ENCODE results near the gene ENKD1.
"Not testable (repeated sequence)": the region's sequence is repeated elsewhere in the genome, so short reads cannot be mapped to it uniquely, and the experiment has no call there.

Gene ENKD1, protein sequence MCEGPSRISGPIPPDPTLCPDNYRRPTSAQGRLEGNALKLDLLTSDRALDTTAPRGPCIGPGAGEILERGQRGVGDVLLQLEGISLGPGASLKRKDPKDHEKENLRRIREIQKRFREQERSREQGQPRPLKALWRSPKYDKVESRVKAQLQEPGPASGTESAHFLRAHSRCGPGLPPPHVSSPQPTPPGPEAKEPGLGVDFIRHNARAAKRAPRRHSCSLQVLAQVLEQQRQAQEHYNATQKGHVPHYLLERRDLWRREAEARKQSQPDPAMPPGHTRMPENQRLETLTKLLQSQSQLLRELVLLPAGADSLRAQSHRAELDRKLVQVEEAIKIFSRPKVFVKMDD

GRCh38 chr16:67666559-67667452 is at the start of gene ENKD1, which contains the start of gene C16orf86:
Gene ENKD1, minus strand, starts transcription at chr16:67666750. Its CDS starts 308 bp downstream, at chr16:67666442.
Gene C16orf86, plus strand, starts transcription at chr16:67666814. Its CDS starts 157 bp downstream, at chr16:67666971.
- peak; percentile 86 for DNase-seq

GRCh38 chr16:67716097-67716496 is 49.5 kb upstream of the ENKD1 start:
- no peak for DNase-seq

DNA sequence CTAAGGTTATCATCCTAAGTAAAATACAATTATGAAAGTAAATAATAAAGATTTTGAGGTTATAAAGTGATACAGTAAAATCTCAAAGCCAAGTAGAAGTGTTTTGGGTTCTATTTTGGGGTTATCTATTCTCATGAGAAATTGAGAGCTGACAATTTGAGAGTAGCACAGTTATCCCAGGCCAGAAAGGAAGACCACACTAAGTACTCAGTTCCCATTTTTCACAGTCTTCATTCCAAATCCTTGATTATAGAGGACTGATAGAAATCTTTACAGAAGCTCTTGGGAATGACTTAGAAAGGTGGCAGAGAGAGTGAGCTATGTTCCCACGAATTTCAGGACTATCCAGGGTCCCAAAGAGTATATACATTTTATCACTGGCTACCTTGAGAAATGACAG is 48.0 kb upstream of the ENKD1 start:
- DNase-seq: no peak

- no peak for DNase-seq
Measured at GRCh38 chr16:67713647-67714273, 47.2 kb upstream of the ENKD1 start.

DNA sequence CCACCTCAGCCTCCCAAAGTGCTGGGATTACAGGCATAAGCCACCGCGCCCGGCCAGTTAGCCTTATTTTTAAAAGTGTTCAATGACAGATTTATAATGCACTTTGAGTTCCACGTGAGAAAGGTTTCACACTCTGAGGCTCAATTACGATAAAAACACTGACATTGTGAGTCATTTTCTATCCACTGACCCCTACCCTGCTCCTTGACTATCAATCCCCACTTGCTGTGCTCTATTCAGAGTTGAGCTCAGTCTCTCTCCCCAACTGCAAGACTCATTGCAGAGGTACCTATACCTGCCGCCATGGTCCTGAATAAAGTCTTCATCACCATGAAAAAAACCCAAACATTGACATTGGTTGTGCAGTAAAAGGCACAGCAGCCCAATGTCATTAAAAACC is 44.1 kb upstream of the ENKD1 start:
- DNase-seq: no peak

GRCh38 chr16:67709050-67709449 is 42.5 kb upstream of the ENKD1 start:
- DNase-seq: no peak

DNA sequence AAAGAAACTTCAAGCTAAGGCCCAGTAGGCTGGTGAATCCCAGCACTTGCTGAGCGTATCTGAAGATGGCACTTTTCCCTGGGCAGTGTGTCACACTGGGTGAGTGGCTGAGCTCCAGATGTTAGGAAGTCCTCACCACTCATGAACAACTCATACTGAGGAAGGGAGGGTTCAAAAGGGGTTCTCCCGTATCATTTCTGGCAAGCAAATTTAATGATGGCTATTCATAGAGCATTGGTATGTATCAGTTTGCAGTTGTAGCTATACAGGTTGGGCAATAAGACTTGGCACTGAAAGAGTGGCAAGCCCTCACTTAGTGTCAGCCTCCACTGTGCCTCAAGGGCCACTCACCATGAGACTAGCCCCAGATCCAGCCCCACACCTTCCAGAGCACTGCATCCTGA is 41.8 kb upstream of the ENKD1 start:
- no peak for DNase-seq

DNA sequence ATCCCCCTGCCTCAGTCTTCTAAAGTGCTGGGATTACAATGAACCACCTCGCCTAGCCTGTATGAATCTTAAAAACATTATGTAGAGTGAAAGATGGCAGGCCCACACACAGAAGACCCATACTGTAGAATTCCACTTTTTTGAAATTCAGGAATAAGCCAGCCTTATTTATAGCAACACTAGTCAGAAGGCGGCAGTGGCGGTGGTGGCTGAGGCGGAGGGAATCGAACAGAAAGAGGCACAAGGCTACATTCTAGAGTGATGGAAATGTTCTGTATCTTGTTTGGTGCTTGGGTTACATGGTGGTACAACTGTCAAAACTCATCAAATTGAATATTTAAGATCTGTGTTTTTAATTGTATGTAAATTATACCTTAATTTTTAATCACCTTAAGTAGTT is 41.2 kb upstream of the ENKD1 start:
- no peak for DNase-seq

DNA sequence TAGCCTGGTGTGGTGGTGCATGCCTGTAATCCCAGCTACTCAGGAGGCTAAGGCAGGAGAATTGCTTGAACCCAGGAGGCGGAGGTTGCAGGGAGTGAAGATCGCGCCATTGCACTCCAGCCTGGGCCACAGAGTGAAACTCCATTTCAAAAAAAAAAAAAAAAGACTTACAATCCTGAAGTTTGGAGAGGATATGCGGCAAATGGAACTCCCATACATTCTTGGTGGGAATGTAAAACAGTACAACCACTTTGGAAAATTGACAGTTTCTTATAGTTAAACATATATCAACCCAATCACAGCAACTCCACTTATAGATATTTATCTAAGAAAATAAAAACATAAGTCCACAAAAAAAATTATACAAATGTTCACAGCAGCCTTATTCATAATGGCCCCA is 40.7 kb upstream of the ENKD1 start:
- no peak for DNase-seq

- no peak for DNase-seq
Measured at GRCh38 chr16:67704110-67704509, 37.6 kb upstream of the ENKD1 start.

- DNase-seq: no peak
Measured at GRCh38 chr16:67703626-67704025, 37.1 kb upstream of the ENKD1 start.

- no peak for DNase-seq
Measured at GRCh38 chr16:67702130-67702529, 35.6 kb upstream of the ENKD1 start.

- DNase-seq: no peak
Measured at GRCh38 chr16:67701420-67701819, 34.9 kb upstream of the ENKD1 start.

- no peak for DNase-seq
Measured at GRCh38 chr16:67699265-67699664, 32.7 kb upstream of the ENKD1 start.

DNA sequence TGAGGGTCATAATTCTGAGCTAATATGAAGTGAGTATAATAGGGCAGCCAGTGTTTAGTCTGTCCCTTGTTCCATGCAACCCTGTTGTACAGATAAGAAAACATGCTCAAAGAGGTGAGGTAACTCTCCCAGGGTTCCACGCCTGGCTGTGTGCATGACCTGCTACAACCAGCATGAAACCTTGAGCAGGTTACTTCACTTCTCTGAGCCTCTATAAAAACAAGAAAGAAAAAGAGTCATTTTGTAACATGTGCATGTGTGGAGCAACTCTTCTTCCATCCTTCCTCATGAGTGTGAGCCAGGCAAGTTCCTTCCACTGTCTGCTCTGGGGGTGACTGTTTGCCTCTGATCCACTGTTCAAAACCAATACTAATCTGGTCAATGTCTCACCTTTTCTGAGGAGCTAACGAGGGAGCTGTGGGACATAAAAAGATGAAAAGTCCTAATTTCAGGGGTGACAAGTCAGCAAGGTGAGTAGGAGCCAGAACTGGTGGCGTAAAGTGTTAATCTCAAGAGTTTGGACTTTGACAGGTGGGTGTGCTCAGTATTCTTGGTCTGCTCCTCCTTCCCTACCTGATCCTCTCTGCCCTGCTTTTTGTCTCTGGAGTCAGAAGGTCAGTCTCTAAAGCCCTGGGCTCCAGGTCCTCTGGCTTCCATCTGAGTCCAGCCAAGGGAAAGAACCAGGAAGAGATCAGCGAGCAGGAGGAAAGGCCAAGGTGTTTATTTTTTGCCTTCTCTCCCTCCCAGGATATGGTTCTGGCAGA is 31.1 kb upstream of the ENKD1 start:
- DNase-seq: no peak

DNA sequence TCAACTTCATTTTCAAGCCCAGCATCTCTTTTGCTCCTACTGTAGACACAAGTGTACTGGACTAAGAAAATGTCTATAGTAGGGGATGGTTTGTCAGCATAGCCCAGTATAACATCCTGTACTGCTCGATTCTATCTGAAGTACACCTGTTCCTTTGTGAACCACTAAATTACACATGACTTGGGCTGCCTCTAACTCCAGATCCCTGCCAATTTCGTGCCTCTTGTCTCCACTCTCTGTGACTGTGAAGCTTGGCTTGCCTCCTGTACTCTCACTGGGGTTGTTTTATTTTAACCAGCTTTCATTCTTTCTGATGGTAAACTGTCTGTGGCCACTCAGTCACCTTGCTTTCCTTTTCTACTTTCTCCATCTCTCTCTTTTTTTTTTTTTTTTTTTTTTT is 28.1 kb upstream of the ENKD1 start:
- DNase-seq: no peak

GRCh38 chr16:67693517-67694285 is 27.2 kb upstream of the ENKD1 start:
- DNase-seq: not testable (repeated sequence)

DNA sequence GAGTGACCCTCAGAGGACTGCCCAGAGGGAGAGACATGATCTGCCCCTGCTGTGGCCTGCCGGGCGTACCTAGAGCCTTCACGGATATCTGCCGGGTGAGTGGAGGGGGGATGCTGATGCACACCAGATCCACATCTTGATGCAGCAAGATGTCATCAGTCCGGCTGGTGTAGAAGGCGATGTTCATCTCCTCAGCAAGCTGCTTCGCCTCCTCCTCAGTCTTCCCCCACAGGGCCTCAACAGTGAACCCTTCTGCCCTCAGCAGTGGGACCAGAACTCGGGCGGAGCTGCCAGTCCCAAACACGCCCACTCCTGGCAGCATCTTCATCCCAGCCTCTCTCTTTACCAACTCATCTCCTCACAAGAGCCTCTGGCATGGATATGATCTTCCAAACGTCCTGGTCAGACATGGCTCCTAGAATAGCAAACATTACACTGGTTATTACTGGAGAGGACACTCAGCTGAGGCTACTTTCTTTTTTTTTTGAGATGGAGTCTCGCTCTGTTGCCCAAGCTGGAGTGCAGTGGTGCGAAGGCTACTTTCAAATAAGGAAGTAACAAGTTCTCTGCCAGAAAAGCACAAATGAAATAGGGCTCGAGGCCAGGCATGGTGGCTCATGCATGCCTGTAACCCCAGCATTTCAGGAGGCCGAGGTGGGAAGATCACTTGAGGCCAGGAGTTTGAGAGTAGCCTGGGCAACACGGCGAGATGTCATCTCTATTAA is 19.0 kb upstream of the ENKD1 start:
- DNase-seq: no peak

GRCh38 chr16:67683767-67684166 is 17.2 kb upstream of the ENKD1 start:
- no peak for DNase-seq

- DNase-seq: no peak
Measured at GRCh38 chr16:67679935-67680897, 13.7 kb upstream of the ENKD1 start.
